Uterus (tissue), 4 donors: ENCODE results near the gene TMEM212. TPM values are rescaled to one million over a fixed set of nuclear protein-coding genes. Genes with fewer than 3 reads are reported as not detected.

Experiments used
- DNase-seq, 2 donors: peaks; one replicate each; pipeline ENCODE4 v3.0.0-alpha.2; 2019 to 2020
- H3K27ac ChIP-seq, 2 donors: fragments of 200-600 bp; sonication (generic); 1 replicate in 1 of 2; 2 replicates in 1 of 2; pipeline ENCODE4 v1.5.1; 2016 to 2018
- H3K27me3 ChIP-seq, 2 donors: fragments of 200-600 bp; sonication (generic); one replicate each; pipeline ENCODE4 v1.5.1; 2018 to 2019; ENCODE audit warnings: control low read depth in 1 of 2
- H3K36me3 ChIP-seq, 2 donors: fragments of 200-600 bp; sonication (generic); one replicate each; pipeline ENCODE4 v1.5.1; 2019; ENCODE audit warnings: control low read depth in 1 of 2
- H3K4me1 ChIP-seq, 2 donors: fragments of 200-600 bp; sonication (generic); one replicate each; pipeline ENCODE4 v1.5.1; 2018 to 2019; ENCODE audit warnings: control low read depth in 1 of 2
- H3K4me3 ChIP-seq, 2 donors: fragments of 200-600 bp; sonication (generic); 1 replicate in 1 of 2; 2 replicates in 1 of 2; pipeline ENCODE4 v1.5.1; 2018 to 2019; ENCODE audit warnings: mild to moderate bottlenecking in 1 of 2
- H3K9me3 ChIP-seq, 2 donors: fragments of 200-600 bp; sonication (generic); one replicate each; pipeline ENCODE4 v1.5.1; 2019; ENCODE audit warnings: control low read depth in 1 of 2
- POLR2A ChIP-seq, 2 donors: fragments of 450-650 bp; IDR thresholded peaks; one replicate each; pipeline ENCODE4 v1.6.1; 2016; ENCODE audit warnings: antibody characterized with exemption in 2 of 2, mild to moderate bottlenecking in 1 of 2, moderate library complexity in 1 of 2
- intact Hi-C: fragments of 100-400 bp; cut with DNase I; formaldehyde crosslinking; loops from one replicate; pipeline ENCODE4 v1.15.1; 2023; ENCODE audit warnings: low total_unique reads
- total RNA-seq, 4 donors: library from RNA; depleted of rRNA in 3 of 4; stranded (reverse); fragments of >200 nt in 3 of 4; gene quantifications; one replicate each; pipeline versions ENCODE4 v1.1.0 to v1.2.4, GENCODE V29; 2014 to 2023
- TF ChIP-seq, protein P1 (sequence below), 4 experiments: fragments of 200-600 bp in 2 of 4; fragments of 450-650 bp in 2 of 4; sonication (generic) in 2 of 4; IDR thresholded peaks; one replicate each; pipeline ENCODE4 v1.5.1; 2016 to 2019; ENCODE audit warnings: antibody characterized with exemption in 4 of 4, mild to moderate bottlenecking in 2 of 4, moderate library complexity in 1 of 4
- donor health status: DM: yes; HTN: yes; CAD: no.

Gene TMEM212
- total RNA-seq, 4 donors from 2014 or later: 1.2 TPM; not detected in 3

DNA sequence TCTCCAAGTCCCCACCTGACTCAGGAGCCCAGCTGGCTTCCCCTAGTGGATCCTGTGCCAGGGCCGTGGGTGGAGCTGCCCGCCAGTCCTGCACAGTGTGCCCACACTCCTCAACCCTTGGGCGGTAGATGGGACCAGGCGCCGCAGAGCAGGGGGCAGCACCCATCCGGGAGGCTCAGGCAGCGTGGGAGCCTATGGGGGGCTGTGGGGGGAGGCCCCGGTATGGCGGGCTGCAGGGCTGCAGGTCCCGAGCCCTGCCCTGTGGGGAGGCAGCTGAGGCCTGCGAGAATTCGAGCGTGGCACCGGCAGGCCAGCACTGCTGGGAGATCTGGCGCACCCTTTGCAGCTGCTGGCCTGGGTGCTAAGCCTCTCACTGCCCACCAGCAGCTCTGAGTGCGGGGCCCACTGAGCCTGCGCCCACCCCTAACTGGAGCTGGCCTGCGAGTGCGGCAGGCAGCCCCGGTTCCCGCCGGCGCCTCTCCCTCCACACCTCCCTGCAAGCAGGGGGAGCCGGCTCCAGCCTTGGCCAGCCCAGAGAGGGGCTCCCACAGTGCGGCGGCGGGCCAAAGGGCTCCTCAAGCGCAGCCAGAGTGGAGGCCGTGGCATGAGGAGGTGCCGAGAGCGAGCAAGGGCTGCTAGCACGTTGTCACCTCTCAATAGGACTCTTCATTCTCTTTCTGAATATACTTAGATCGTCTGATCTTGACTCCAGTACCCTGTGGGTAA is 64.0 kb downstream of the TMEM212 start:
- TF ChIP-seq POLR2A (IDR thresholded peaks at IDR 0.05): no peak
- TF ChIP-seq, protein P1, sequence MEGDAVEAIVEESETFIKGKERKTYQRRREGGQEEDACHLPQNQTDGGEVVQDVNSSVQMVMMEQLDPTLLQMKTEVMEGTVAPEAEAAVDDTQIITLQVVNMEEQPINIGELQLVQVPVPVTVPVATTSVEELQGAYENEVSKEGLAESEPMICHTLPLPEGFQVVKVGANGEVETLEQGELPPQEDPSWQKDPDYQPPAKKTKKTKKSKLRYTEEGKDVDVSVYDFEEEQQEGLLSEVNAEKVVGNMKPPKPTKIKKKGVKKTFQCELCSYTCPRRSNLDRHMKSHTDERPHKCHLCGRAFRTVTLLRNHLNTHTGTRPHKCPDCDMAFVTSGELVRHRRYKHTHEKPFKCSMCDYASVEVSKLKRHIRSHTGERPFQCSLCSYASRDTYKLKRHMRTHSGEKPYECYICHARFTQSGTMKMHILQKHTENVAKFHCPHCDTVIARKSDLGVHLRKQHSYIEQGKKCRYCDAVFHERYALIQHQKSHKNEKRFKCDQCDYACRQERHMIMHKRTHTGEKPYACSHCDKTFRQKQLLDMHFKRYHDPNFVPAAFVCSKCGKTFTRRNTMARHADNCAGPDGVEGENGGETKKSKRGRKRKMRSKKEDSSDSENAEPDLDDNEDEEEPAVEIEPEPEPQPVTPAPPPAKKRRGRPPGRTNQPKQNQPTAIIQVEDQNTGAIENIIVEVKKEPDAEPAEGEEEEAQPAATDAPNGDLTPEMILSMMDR (IDR thresholded peaks at IDR 0.05): no peak
- Histone ChIP-seq H3K4me1 (no peaks in the 10 kb centered on the region), H3K27ac (no peak overlapping the region), H3K36me3 (no peaks in the 10 kb centered on the region), H3K9me3 (no peaks in the 10 kb centered on the region), H3K27me3 (no peaks in the 10 kb centered on the region), H3K4me3 (no peak overlapping the region)
- no peak for DNase-seq
- intact Hi-C loops: no loop called here

DNA sequence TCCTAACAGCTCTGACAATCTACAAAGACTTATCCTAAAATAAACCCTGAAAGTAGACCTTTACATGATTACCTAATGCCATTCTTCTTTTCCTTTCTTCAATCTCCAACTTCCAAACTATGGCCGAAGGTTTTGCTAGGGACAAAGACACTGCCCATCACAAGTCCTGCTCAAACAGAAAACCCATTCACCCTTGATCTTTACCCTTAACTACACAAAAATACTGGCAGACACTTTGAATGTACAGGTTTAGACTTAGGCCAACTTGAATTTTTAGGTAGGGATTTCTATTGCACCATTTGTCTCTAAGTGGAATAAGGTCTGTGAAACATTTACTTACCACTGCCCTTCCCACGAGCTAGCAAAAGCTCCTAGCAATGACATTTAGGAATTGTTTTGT is 64.6 kb downstream of the TMEM212 start:
- Histone ChIP-seq H3K9me3 (no peaks in the 10 kb centered on the region), H3K4me1 (no peaks in the 10 kb centered on the region), H3K27me3 (no peaks in the 10 kb centered on the region), H3K36me3 (no peaks in the 10 kb centered on the region), H3K27ac (no peak overlapping the region), H3K4me3 (no peak overlapping the region)
- intact Hi-C loops: no loop called here
- no peak for DNase-seq
- no peak for TF ChIP-seq POLR2A (IDR thresholded peaks at IDR 0.05)
- TF ChIP-seq, protein P1 (IDR thresholded peaks at IDR 0.05): no peak

DNA sequence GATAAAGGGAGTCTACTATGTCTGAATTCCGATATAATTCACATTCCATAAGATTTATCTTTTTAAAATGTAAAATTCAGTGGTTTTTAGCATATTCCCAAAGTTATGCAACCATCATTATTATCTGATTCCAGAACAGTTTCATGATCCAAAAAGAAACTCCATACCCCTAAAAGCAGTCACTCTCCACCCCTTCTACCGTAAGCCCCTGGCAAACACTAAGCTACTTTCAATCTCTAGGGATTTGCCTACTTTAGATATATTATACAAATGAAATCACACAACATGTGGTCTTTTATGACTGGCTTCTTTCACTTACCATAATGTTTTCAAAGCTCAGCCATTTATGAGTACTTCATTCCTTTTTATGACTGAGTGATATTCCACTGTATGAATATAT is 65.6 kb downstream of the TMEM212 start:
- H3K4me3 ChIP-seq: no peak overlapping the region
- no peak overlapping the region for H3K27ac ChIP-seq
- intact Hi-C loops: no loop called here
- no peak for DNase-seq
- TF ChIP-seq POLR2A (IDR thresholded peaks at IDR 0.05): no peak
- TF ChIP-seq, protein P1 (IDR thresholded peaks at IDR 0.05): no peak
- no peaks in the 10 kb centered on the region for H3K4me1 ChIP-seq
- no peaks in the 10 kb centered on the region for H3K9me3 ChIP-seq
- no peaks in the 10 kb centered on the region for H3K36me3 ChIP-seq
- no peaks in the 10 kb centered on the region for H3K27me3 ChIP-seq

Other genes starting within 250 kb of the TMEM212 start
- 10 to 100 TPM; 15.6 to 94.8 (median 30.8) TPM for gene PLD1, start 32.9 kb upstream of the TMEM212 start, total RNA-seq
- gene FNDC3B, start 196.2 kb downstream of the TMEM212 start, total RNA-seq: 100 to 1,000 TPM in 3 of 4 donors, 10 to 100 TPM in 1; 49.7 to 188 (median 165) TPM